ENCODE data around the gene FLT3LG.

- TF ChIP-seq CTCF (conservative IDR thresholded peaks at IDR 0.05; ENCODE audit: low read length), result no peak
- TF ChIP-seq EZH2phosphoT487 (IDR thresholded peaks at IDR 0.05; ENCODE audit: borderline replicate concordance, low read depth, low read length), result no peak
Measured at GRCh38 chr19:49437231-49437630, 36.8 kb upstream of the FLT3LG start.

Data from OCI-LY7 (cell line).